Measurements from ENCODE around the gene TRAPPC12.
"Not testable (repeated sequence)": the region's sequence is repeated elsewhere in the genome, so short reads cannot be mapped to it uniquely, and the experiment has no call there.

Gene TRAPPC12

GRCh38 chr2:3354986-3355385 lies 24.5 kb upstream of the TRAPPC12 start:
- no peak for DNase-seq (ENCODE audit: insufficient read length, low spot score)
- no peak for FAIRE-seq
- TF ChIP-seq CTCF (IDR thresholded peaks at IDR 0.05; ENCODE audit: insufficient read depth, missing control alignments), result no peak

GRCh38 chr2:3355951-3356569 lies 23.4 kb upstream of the TRAPPC12 start:
- DNase-seq (ENCODE audit: insufficient read length, low spot score) (no peak), FAIRE-seq (no peak)
- TF ChIP-seq CTCF (IDR thresholded peaks at IDR 0.05; ENCODE audit: insufficient read depth, missing control alignments), result no peak

GRCh38 chr2:3356799-3357198 lies 22.7 kb upstream of the TRAPPC12 start:
- TF ChIP-seq CTCF (IDR thresholded peaks at IDR 0.05; ENCODE audit: insufficient read depth, missing control alignments), result no peak
- FAIRE-seq, result no peak
- no peak for DNase-seq (ENCODE audit: insufficient read length, low spot score)

- DNase-seq (ENCODE audit: insufficient read length, low spot score); FAIRE-seq: not testable (repeated sequence)
Measured at GRCh38 chr2:3357446-3357845, 22.0 kb upstream of the TRAPPC12 start.

- FAIRE-seq, result no peak
- no peak for DNase-seq (ENCODE audit: insufficient read length, low spot score)
- no peak for TF ChIP-seq CTCF (IDR thresholded peaks at IDR 0.05; ENCODE audit: insufficient read depth, missing control alignments)
Measured at GRCh38 chr2:3357926-3358325, 21.6 kb upstream of the TRAPPC12 start.

- DNase-seq (ENCODE audit: insufficient read length, low spot score) (no peak), FAIRE-seq (no peak)
- TF ChIP-seq CTCF (IDR thresholded peaks at IDR 0.05; ENCODE audit: insufficient read depth, missing control alignments), result no peak
Measured at GRCh38 chr2:3361518-3362389, 17.7 kb upstream of the TRAPPC12 start.

- no peak for DNase-seq (ENCODE audit: insufficient read length, low spot score)
- no peak for FAIRE-seq
- no peak for TF ChIP-seq CTCF (IDR thresholded peaks at IDR 0.05; ENCODE audit: insufficient read depth, missing control alignments)
Measured at GRCh38 chr2:3365219-3365618, 14.3 kb upstream of the TRAPPC12 start.
